HG02981 (cell line): ENCODE measurements around the gene AHR.
"Not testable (repeated sequence)": the region's sequence is repeated elsewhere in the genome, so short reads cannot be mapped to it uniquely, and the experiment has no call there.

ENCODE experiments used
- ATAC-seq: cut with Tn5 transposase; IDR thresholded peaks from one replicate; pipeline ENCODE4 v1.9.1; 2021; ENCODE audit warnings: mild to moderate bottlenecking, moderate library complexity; ENCODE audit not compliant: unreplicated experiment

AHR gene

GRCh38 chr7:17336168-17336567, 37.7 kb downstream of the AHR start:
- ATAC-seq: no peak

DNA sequence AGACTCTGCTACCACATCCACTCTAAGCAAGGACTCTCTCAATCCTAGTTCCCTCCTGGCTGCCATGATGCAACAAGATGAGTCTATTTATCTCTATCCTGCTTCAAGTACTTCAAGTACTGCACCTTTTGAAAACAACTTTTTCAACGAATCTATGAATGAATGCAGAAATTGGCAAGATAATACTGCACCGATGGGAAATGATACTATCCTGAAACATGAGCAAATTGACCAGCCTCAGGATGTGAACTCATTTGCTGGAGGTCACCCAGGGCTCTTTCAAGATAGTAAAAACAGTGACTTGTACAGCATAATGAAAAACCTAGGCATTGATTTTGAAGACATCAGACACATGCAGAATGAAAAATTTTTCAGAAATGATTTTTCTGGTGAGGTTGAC, 40.7 kb downstream of the AHR start:
- ATAC-seq: no peak

DNA sequence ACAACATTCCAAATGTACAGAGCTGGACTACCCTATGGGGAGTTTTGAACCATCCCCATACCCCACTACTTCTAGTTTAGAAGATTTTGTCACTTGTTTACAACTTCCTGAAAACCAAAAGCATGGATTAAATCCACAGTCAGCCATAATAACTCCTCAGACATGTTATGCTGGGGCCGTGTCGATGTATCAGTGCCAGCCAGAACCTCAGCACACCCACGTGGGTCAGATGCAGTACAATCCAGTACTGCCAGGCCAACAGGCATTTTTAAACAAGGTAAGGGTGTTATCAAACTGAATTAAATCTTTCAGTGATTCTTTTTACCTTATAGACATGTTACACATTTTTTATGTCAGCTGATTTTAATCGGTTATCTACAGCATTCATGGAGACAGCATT, 41.5 kb downstream of the AHR start:
- no peak for ATAC-seq

DNA sequence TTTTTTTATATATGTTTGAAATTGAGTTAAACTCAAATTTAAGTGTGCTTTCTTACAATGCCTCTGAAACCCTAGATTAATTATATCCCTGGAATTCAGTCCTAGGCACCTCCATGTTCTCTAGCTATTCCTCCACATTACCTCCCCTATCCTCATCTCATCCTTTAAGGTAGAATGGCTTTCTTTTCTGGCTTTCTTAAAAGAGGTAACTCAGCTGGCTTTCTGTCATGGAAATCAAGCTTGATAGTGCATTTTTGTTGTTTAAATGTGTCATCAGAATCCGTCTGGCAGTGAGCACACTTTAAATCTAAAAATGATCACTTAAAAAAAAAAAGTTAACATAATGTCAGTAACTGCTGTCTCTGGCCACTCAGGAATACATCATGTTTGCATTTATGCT, 42.2 kb downstream of the AHR start:
- no peak for ATAC-seq

DNA sequence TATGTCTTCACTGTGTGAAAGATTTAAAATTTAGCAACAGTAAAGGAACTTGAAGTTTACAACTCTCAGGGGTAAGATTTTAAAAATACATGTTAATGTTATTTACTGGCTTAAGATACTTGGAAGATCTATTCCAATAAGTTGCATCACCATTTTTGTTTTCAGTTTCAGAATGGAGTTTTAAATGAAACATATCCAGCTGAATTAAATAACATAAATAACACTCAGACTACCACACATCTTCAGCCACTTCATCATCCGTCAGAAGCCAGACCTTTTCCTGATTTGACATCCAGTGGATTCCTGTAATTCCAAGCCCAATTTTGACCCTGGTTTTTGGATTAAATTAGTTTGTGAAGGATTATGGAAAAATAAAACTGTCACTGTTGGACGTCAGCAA, 44.3 kb downstream of the AHR start:
- ATAC-seq: no peak

DNA sequence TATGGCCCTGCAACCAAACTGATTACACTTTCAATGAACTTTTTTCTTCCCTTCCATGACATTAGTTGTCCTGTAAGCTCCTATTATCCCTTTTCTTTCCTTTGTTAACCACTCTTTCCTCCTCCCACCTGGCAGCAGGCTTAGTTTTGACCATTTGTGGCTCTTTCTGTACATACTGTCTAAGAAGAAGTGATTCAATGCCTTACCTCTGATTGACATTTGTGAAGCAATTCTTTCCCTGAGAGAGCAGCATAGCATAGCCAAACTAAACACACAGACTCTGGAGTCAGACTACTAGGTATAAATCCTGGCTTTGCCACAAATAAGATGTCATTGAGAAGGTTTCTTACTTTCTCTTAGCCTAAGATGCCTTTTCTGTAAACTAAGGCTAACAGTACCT, 48.9 kb downstream of the AHR start:
- no peak for ATAC-seq

DNA sequence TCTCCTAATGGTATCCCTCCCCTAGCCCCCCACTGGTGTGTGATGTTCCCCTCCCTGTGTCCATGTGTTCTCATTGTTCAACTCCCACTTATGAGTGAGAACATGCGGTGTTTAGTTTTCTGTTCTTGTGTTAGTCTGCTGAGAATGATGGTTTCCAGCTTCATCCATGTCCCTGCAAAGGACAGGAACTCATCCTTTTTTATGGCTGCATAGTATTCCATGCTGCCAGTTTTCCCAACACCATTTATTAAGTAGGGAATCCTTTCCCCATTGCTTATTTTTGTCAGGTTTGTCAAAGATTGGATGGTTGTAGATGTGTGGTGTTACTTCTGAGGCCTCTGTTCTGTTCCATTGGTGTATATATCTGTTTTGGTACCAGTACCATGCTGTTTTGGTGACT, 50.5 kb downstream of the AHR start:
- ATAC-seq: not testable (repeated sequence)

- ATAC-seq: not testable (repeated sequence)
Observed at GRCh38 chr7:17350321-17350720, 51.9 kb downstream of the AHR start.

DNA sequence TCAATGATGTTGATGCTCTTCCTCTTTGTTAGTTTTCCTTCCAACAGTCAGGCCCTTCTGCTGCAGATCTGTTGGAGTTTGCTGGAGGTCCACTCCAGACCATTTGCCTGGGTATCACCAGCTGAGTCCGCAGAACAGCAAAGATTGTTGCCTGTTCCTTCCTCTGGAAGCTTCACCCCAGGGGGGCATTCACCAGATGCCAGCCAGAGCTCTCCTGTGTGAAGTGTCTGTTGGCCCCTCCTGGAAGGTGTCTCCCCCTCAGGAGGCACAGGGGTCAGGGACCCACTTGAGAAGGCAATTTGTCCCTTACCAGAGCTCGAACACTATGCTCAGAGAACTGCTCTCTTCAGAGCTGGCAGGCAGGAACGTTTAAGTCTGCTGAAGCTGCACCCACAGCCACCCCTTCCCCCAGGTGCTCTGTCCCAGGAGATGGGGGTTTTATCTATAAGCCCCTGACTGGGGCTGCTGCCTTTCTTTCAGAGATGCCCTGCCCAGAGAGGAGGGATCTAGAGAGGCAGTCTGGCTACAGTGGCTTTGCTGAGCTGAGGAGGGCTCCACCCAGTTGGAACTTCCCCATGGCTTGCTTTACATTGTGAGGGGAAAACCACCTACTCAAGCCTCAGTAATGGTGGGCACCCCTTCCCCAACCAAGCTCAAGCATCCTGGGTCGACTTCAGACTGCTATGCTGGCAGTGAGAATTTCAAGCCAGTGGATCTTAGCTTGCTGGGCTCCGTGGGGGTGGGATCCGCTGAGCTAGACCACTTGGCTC, 55.4 kb downstream of the AHR start:
- not testable (repeated sequence) for ATAC-seq

GRCh38 chr7:17354473-17354872, 56.0 kb downstream of the AHR start:
- ATAC-seq: no peak

DNA sequence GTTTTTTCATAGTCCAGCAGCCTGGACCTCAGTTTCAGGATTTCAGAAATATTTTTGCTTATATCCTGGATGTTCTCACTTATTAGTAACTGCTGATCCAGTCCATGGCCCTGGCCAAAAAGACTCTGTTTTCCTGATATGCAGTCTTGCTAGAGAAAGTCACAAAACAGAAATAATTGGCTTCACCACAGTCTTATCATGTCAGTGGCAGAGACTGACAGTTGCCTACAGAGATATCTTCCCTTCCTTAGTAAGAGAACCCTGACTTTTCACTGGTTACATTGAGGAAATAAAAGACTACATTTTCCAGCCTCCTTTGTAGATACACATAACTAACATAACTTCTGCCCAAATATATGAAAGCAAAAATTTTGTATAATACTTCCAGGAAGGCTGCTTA, 56.6 kb downstream of the AHR start:
- ATAC-seq: no peak

DNA sequence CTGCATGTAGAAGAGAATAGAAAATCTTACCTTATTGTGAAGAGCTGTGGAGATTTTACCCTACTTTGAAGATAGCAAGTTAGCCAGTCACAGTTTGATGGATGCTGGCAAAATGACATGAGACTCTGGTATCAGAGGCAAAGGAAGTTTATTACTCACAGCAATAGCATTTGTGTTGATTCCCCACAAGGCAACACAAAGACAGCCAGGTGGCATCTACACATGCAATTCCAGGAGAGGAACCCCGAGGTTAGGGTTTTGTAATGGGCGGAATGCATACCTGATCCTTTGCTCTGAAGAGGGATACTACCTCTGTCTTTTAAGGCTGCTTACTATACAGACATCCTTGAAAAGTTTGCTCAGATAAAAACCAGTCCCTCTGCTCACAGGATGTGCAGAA, 59.5 kb downstream of the AHR start:
- ATAC-seq: no peak

GRCh38 chr7:17359610-17360009, 61.2 kb downstream of the AHR start:
- no peak for ATAC-seq

DNA sequence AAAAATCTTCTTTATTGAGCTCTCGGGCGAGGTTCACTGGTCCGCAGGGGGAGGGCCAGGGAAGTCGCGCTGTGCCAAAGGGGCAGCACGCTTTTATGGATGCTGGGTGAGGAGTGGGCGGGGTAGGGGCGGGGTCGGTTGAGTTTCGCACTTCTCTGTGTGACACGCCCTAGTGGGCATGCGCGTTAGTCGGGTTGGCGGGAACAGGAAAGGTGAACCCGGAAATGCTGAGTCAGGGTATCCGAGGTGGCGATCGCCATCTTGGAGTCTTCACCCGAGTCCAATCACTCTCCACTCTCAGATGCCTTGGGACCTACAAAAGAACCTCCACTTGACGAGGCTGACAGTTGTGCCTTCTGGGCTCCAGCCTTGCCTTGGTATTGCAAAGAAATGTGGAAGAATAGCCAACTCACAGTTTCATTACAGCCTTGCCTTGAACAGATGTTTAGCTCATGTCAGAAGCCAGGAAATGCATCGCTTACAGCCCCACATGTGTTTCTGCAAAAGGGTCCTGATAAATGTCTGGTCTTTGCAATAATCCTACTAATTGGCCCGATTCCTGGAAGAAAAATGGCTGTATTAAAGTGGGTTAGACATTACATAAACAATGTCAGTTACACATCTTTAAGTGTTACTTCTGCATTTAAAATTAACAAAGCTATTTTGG, 64.1 kb downstream of the AHR start:
- no peak for ATAC-seq

DNA sequence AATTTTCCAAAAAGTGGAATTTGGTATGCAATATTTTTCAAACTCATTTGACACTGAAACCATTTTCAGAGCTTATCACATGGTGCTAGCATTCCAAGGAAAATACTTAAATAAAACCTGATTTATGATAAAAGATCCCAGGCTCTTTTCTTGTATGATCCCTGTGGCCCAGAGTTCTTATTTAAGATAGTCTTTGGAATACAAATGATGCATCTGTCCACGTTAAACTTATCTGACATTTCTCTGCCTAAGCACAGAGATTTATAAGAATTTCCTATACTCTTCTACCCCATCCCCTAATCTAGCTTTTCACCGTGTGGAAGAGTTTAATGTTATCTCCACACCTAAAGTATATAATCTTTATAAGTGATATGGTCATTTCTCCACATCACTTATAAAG, 66.2 kb downstream of the AHR start:
- ATAC-seq: no peak

DNA sequence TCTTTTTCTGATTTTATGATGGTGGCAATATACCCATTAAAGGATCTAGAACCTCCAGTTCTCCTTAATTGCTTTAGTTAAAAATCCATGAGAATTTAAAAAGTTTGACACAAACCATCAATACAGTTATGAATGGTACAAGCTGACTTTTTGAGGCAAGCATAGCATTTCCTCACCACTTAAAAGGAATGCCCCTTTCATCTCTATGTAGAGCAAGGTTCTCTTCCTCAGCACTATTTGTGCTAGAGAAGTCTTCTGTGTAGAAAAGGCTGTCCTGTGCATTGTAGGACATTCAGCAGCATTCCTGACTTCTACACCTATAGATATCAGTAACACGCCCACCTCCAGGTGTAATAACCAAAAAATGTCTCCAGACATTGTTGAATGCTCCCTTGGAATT, 67.3 kb downstream of the AHR start:
- ATAC-seq: no peak

DNA sequence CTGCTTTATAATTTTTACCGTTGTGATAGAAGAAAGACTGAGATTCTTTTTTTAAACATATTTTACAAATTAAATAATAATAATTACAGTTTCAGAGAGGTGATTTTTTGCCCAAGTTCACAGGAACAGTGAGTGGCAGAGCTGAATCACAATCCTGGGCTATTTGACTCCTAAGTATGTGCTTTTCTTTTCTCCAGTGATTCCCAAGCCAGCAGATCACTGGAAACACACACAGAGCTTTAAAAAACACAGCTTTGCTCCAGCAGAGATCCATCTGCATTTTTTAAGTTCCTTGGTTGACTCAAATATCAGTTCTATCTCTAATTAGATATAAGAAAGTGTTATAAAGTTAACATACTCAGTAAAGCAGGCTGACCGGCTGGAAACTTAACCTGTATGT, 69.0 kb downstream of the AHR start:
- ATAC-seq: no peak

- ATAC-seq: no peak
Observed at GRCh38 chr7:17368856-17369524, 70.5 kb downstream of the AHR start.

GRCh38 chr7:17369691-17370426, 71.4 kb downstream of the AHR start:
- no peak for ATAC-seq

- no peak for ATAC-seq
Observed at GRCh38 chr7:17370901-17371585, 72.6 kb downstream of the AHR start.
